NCI-H128 (cell line): ENCODE measurements around the gene DCST2.

Source experiments
- DNase-seq: peaks from one replicate; lab custom pipeline; 2025; ENCODE audit not compliant: unreplicated experiment; lab: John Stamatoyannopoulos, UW

The DCST2 gene

GRCh38 chr1:155050560-155051341 lies 17.2 kb upstream of the DCST2 start, which contains the start of gene ADAM15:
TSS of gene ADAM15 (plus strand) at chr1:155051316. CDS start at chr1:155051387, 71 bp downstream.
- peak; percentile 72 for DNase-seq

GRCh38 chr1:155049651-155050559 lies 16.3 kb upstream of the DCST2 start:
- no peak for DNase-seq

- no peak for DNase-seq
These were observed 15.1 kb upstream of the DCST2 start for GRCh38 chr1:155048449-155049334.

GRCh38 chr1:155044812-155045657 lies 11.5 kb upstream of the DCST2 start:
- DNase-seq, result no peak

- no peak for DNase-seq
These were observed 10.8 kb upstream of the DCST2 start for GRCh38 chr1:155044365-155044764.

- no peak for DNase-seq
These were observed 10.2 kb upstream of the DCST2 start for GRCh38 chr1:155043793-155044192.

- no peak for DNase-seq
These were observed 9.7 kb upstream of the DCST2 start for GRCh38 chr1:155043301-155043702.

- no peak for DNase-seq
These were observed 9.2 kb upstream of the DCST2 start for GRCh38 chr1:155042789-155043188.

GRCh38 chr1:155040358-155041093 lies 6.9 kb upstream of the DCST2 start:
- DNase-seq, result no peak

- DNase-seq, result no peak
These were observed 5.7 kb upstream of the DCST2 start for GRCh38 chr1:155039308-155039669.

GRCh38 chr1:155038602-155039307 lies 5.2 kb upstream of the DCST2 start:
- no peak for DNase-seq

- no peak for DNase-seq
These were observed 4.4 kb upstream of the DCST2 start for GRCh38 chr1:155037851-155038441.

- DNase-seq, result no peak
These were observed 3.5 kb upstream of the DCST2 start for GRCh38 chr1:155037043-155037442.

- no peak for DNase-seq
These were observed 2.4 kb upstream of the DCST2 start for GRCh38 chr1:155035936-155036335.

GRCh38 chr1:155034318-155035208 lies 982 bp upstream of the DCST2 start:
- no peak for DNase-seq

GRCh38 chr1:155032886-155033285 lies 695 bp downstream of the DCST2 start:
- DNase-seq, result no peak

- no peak for DNase-seq
These were observed 2.7 kb downstream of the DCST2 start for GRCh38 chr1:155030899-155031298.
